Neuronal stem cell (in vitro differentiated cells): Measurements from ENCODE around the gene POLDIP3.
"Not testable (repeated sequence)": the region's sequence is repeated elsewhere in the genome, so short reads cannot be mapped to it uniquely, and the experiment has no call there.

Experiments used
- DNase-seq: peaks from one replicate; pipeline ENCODE4 v3.0.0-alpha.2; 2013; ENCODE audit warnings: low spot score
- H2AFZ ChIP-seq: one replicate; pipeline ENCODE4 v1.6.1; 2013; ENCODE audit warnings: mild to moderate bottlenecking, low read length, inconsistent platforms
- H2AK5ac ChIP-seq: 2 replicates; pipeline ENCODE4 v1.6.1; 2013; ENCODE audit warnings: low read depth, mild to moderate bottlenecking, inconsistent platforms, low read length, moderate library complexity, mixed read lengths
- H2BK120ac ChIP-seq: 2 replicates; pipeline ENCODE4 v1.6.1; 2013; ENCODE audit warnings: low read depth, mild to moderate bottlenecking, inconsistent platforms, low read length, moderate library complexity, mixed read lengths
- H2BK12ac ChIP-seq: one replicate; pipeline ENCODE4 v1.6.1; 2013; ENCODE audit warnings: low read length, inconsistent platforms
- H2BK15ac ChIP-seq: 2 replicates; pipeline ENCODE4 v1.6.1; 2013; ENCODE audit warnings: mild to moderate bottlenecking, low read length, inconsistent platforms, mixed read lengths
- H2BK5ac ChIP-seq: one replicate; pipeline ENCODE4 v1.6.1; 2013; ENCODE audit warnings: inconsistent platforms, mild to moderate bottlenecking, low read length, moderate library complexity
- H3K14ac ChIP-seq: one replicate; pipeline ENCODE4 v1.6.1; 2013; ENCODE audit warnings: low read length, inconsistent platforms
- H3K18ac ChIP-seq: 2 replicates; pipeline ENCODE4 v1.6.1; 2013; ENCODE audit warnings: low read length, inconsistent platforms
- H3K23ac ChIP-seq: 2 replicates; pipeline ENCODE4 v1.6.1; 2013; ENCODE audit warnings: low read depth, mild to moderate bottlenecking, mixed read lengths, low read length, inconsistent platforms; ENCODE audit not compliant: poor library complexity
- H3K27ac ChIP-seq: replicated peaks from 3 replicates; pipeline ENCODE4 v1.5.1; 2013; ENCODE audit warnings: low read length, inconsistent platforms
- H3K27me3 ChIP-seq, 3 experiments: 2 replicates each; pipeline ENCODE4 v1.6.1; 2013; ENCODE audit warnings: low read length in 3 of 3, mild to moderate bottlenecking in 2 of 3, inconsistent platforms in 1 of 3, low read depth in 1 of 3, mixed read lengths in 1 of 3, moderate library complexity in 1 of 3; ENCODE audit not compliant: control insufficient read depth in 3 of 3, insufficient read depth in 3 of 3
- H3K36me3 ChIP-seq, 2 donors: replicated peaks in 1 of 2; 2 replicates each; pipeline ENCODE4 v1.6.1; 2013; ENCODE audit warnings: low read length in 2 of 2; ENCODE audit not compliant: control insufficient read depth in 2 of 2, insufficient read depth in 2 of 2
- H3K4ac ChIP-seq: 2 replicates; pipeline ENCODE4 v1.6.1; 2013; ENCODE audit warnings: inconsistent platforms, mild to moderate bottlenecking, low read length, moderate library complexity
- H3K4me1 ChIP-seq, 2 donors: 1 replicate in 1 of 2; 2 replicates in 1 of 2; pipeline ENCODE4 v1.6.1; 2013; ENCODE audit warnings: low read length in 2 of 2, low read depth in 1 of 2; ENCODE audit not compliant: control insufficient read depth in 2 of 2, insufficient read depth in 1 of 2
- H3K4me2 ChIP-seq: one replicate; pipeline ENCODE4 v1.6.1; 2013; ENCODE audit warnings: mild to moderate bottlenecking, low read length, inconsistent platforms; ENCODE audit not compliant: insufficient read depth, poor library complexity, severe bottlenecking
- H3K4me3 ChIP-seq, 2 donors: 2 replicates each; pipeline ENCODE4 v1.5.1; 2013; ENCODE audit warnings: low read length in 2 of 2, mild to moderate bottlenecking in 2 of 2, inconsistent platforms in 1 of 2, moderate library complexity in 1 of 2
- H3K79me1 ChIP-seq: one replicate; pipeline ENCODE4 v1.6.1; 2013; ENCODE audit warnings: low read depth, mild to moderate bottlenecking, inconsistent platforms, low read length, moderate library complexity
- H3K9ac ChIP-seq: one replicate; pipeline ENCODE4 v1.6.1; 2013; ENCODE audit warnings: mild to moderate bottlenecking, low read depth, low read length, inconsistent platforms; ENCODE audit not compliant: poor library complexity
- H3K9me3 ChIP-seq, 2 donors: replicated peaks in 1 of 2; 2 replicates each; pipeline versions ENCODE3 to v1.6.1; 2013; ENCODE audit warnings: low read length in 2 of 2, mild to moderate bottlenecking in 2 of 2, inconsistent platforms in 1 of 2, low read depth in 1 of 2, mixed read lengths in 1 of 2, moderate library complexity in 1 of 2; ENCODE audit not compliant: control insufficient read depth in 2 of 2, insufficient read depth in 1 of 2
- H4K8ac ChIP-seq: one replicate; pipeline ENCODE4 v1.6.1; 2013; ENCODE audit warnings: low read depth, mild to moderate bottlenecking, inconsistent platforms, low read length, moderate library complexity
- H4K91ac ChIP-seq: one replicate; pipeline ENCODE4 v1.6.1; 2013; ENCODE audit warnings: low read length, low read depth, mild to moderate bottlenecking, inconsistent platforms; ENCODE audit not compliant: poor library complexity
- WGBS, 2 donors: extraction: QIAGEN DNeasy Blood & Tissue Kit; methylation state at CpG; one replicate each; pipeline ENCODE4 v1.1.7; 2013; ENCODE audit warnings: missing lambda C conversion rate in 2 of 2, mixed read lengths in 1 of 2; ENCODE audit not compliant: insufficient read length in 2 of 2, insufficient replicate concordance in 1 of 2; ENCODE audit errors: extremely low coverage in 2 of 2; 5-methylcytosine and 5-hydroxymethylcytosine counted together

POLDIP3 gene

DNA sequence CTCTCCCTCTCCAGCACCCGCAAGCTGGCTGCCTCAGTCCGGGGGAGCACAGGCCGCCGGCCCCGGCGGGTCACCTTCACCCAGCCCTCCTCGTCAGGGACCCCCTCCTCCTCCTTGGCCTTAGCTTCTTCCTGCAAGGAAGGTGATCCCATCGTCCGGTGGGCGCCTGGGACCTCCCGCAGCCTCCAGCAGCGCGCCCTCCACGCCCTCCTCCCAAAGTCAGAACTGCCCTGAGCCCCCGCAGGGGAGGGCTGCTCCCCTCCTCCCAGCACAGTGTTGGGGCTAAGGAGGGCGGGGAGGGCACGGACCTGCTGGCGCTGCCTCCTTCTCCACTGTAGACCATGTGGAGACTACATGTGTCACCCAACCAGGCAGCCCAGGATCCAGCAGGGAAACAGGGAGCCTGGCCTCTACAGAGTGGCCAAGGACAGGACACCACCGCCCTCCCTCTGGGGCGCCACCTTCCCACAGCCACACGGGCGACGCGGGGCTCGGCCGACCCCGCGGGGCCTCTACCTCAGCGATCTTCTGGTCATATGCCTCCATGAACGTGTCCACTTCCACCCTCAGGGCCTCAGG lies 38.6 kb downstream of the POLDIP3 start:
- DNase-seq, H3K18ac ChIP-seq, H3K4ac ChIP-seq, H3K79me1 ChIP-seq, H2BK120ac ChIP-seq, H3K27ac ChIP-seq, H2BK12ac ChIP-seq, H3K4me3 ChIP-seq, H3K4me1 ChIP-seq, H2BK15ac ChIP-seq, H3K9ac ChIP-seq, H3K27me3 ChIP-seq, H3K14ac ChIP-seq, H2BK5ac ChIP-seq, H2AK5ac ChIP-seq, H4K8ac ChIP-seq, H4K91ac ChIP-seq, H3K9me3 ChIP-seq, H3K4me2 ChIP-seq, H2AFZ ChIP-seq, H3K23ac ChIP-seq: not testable (repeated sequence)
- no CpG with 5 or more reads among the region's 30 CpGs for WGBS, 2 donors
- H3K36me3 ChIP-seq, result peaks cover 28 to 56% of the 10 kb centered on the region in 2 donors

GRCh38 chr22:42574468-42574867 lies 40.2 kb downstream of the POLDIP3 start:
- no CpG with 5 or more reads among the region's 21 CpGs for WGBS, 2 donors

GRCh38 chr22:42574046-42574445 lies 40.6 kb downstream of the POLDIP3 start:
- H3K23ac ChIP-seq, H2BK5ac ChIP-seq, H3K4ac ChIP-seq, H3K79me1 ChIP-seq, H2AFZ ChIP-seq, H2BK12ac ChIP-seq, H3K27me3 ChIP-seq, H2AK5ac ChIP-seq, H3K4me2 ChIP-seq, H2BK15ac ChIP-seq, H4K8ac ChIP-seq, H3K18ac ChIP-seq, H3K9me3 ChIP-seq, H3K9ac ChIP-seq, H3K4me3 ChIP-seq, H4K91ac ChIP-seq, H3K14ac ChIP-seq, H3K27ac ChIP-seq, H3K4me1 ChIP-seq, H2BK120ac ChIP-seq, DNase-seq: not testable (repeated sequence)
- no CpG with 5 or more reads among the region's 1 CpG for WGBS, 2 donors
- peaks cover 28 to 58% of the 10 kb centered on the region in 2 donors for H3K36me3 ChIP-seq

More at GRCh38 chr22:42574468-42574867, 40.2 kb downstream of the POLDIP3 start:
- H2AK5ac ChIP-seq, H3K14ac ChIP-seq, H3K18ac ChIP-seq, H4K8ac ChIP-seq, DNase-seq, H3K9me3 ChIP-seq, H4K91ac ChIP-seq, H3K4ac ChIP-seq, H3K9ac ChIP-seq, H2BK5ac ChIP-seq, H2BK120ac ChIP-seq, H3K4me2 ChIP-seq, H3K23ac ChIP-seq, H2AFZ ChIP-seq, H3K4me1 ChIP-seq, H3K27me3 ChIP-seq, H3K79me1 ChIP-seq, H2BK12ac ChIP-seq, H2BK15ac ChIP-seq, H3K27ac ChIP-seq, H3K4me3 ChIP-seq: not testable (repeated sequence)
- peaks cover 28 to 58% of the 10 kb centered on the region in 2 donors for H3K36me3 ChIP-seq

GRCh38 chr22:42571068-42571467 lies 43.6 kb downstream of the POLDIP3 start:
- H2BK5ac ChIP-seq, H3K4me2 ChIP-seq: not testable (repeated sequence)

More at GRCh38 chr22:42571068-42571467, 43.6 kb downstream of the POLDIP3 start:
- H2AK5ac ChIP-seq, H2BK12ac ChIP-seq, H3K79me1 ChIP-seq, H3K4me1 ChIP-seq, H3K9me3 ChIP-seq, H3K4ac ChIP-seq, H4K8ac ChIP-seq, H2BK120ac ChIP-seq, H3K4me3 ChIP-seq, H3K23ac ChIP-seq, H3K9ac ChIP-seq, H4K91ac ChIP-seq, H2AFZ ChIP-seq, H3K27ac ChIP-seq, H3K14ac ChIP-seq, H3K27me3 ChIP-seq, H3K18ac ChIP-seq, DNase-seq, H2BK15ac ChIP-seq: not testable (repeated sequence)
- no CpG with 5 or more reads among the region's 12 CpGs for WGBS, 2 donors
- peaks cover 14 to 33% of the 10 kb centered on the region in 2 donors for H3K36me3 ChIP-seq
